Naive thymus-derived CD8-positive, alpha-beta T cell (primary cell): ENCODE data around the gene PKNOX2. TPM values are rescaled to one million over a fixed set of nuclear protein-coding genes. Genes with fewer than 3 reads are reported as not detected.

Experiments used
- ATAC-seq, 2 donors: fragments of 150-1000 bp; cut with Tn5 transposase in 1 of 2; sonication (Bioruptor Pico), chemical (Tn5 transposase) in 1 of 2; 1 replicate in 1 of 2; 2 replicates in 1 of 2; pipeline ENCODE4 v1.10.0; 2021; ENCODE audit warnings: mild to moderate bottlenecking in 2 of 2, moderate library complexity in 2 of 2
- POLR2A ChIA-PET: fragments of 350-600 bp; sonication (Branson Sonifier 250); formaldehyde crosslinking; loops from one replicate; lab custom pipeline; 2021; ENCODE audit warnings: antibody characterized with exemption; lab: Charles Lee
- DNase-seq, 10 donors: peaks; one replicate each; pipeline versions ENCODE4 v3.0.0 to v3.0.0-alpha.2; 2020 to 2022
- H3K27ac Mint-ChIP-seq, 10 donors: one replicate each; pipeline ENCODE4 v1.8.0; 2020 to 2022; ENCODE audit warnings: mild to moderate bottlenecking in 10 of 10, mixed read lengths in 10 of 10, moderate library complexity in 4 of 10, inconsistent platforms in 1 of 10
- H3K27me3 Mint-ChIP-seq, 5 donors: one replicate each; pipeline ENCODE4 v1.8.0; 2021 to 2022; ENCODE audit warnings: mixed read lengths in 5 of 5
- H3K36me3 Mint-ChIP-seq, 3 donors: one replicate each; pipeline ENCODE4 v1.8.0; 2020 to 2022; ENCODE audit warnings: mixed read lengths in 3 of 3, mild to moderate bottlenecking in 2 of 3, inconsistent platforms in 1 of 3
- H3K4me1 Mint-ChIP-seq, 4 donors: one replicate each; pipeline ENCODE4 v1.8.0; 2021 to 2022; ENCODE audit warnings: mixed read lengths in 4 of 4
- H3K4me3 Mint-ChIP-seq, 10 donors: one replicate each; pipeline ENCODE4 v1.8.0; 2020 to 2022; ENCODE audit warnings: mild to moderate bottlenecking in 10 of 10, mixed read lengths in 10 of 10, moderate library complexity in 6 of 10, inconsistent platforms in 1 of 10
- H3K9me3 Mint-ChIP-seq, 9 donors: one replicate each; pipeline ENCODE4 v1.8.0; 2020 to 2022; ENCODE audit warnings: mixed read lengths in 9 of 9, mild to moderate bottlenecking in 3 of 9, inconsistent platforms in 1 of 9, moderate library complexity in 1 of 9
- polyA plus RNA-seq, 3 donors: library from polyadenylated mRNA; unstranded; fragments of 300-500 nt; fragmentation: Illumina TruSeq; gene quantifications; one replicate each; pipeline ENCODE4 v1.2.3, GENCODE V29; 2021
- total RNA-seq, 8 experiments: library from RNA in 2 of 8; stranded (reverse) in 2 of 8; gene quantifications; one replicate each; pipeline ENCODE4 v1.2.3 and lab custom pipeline; 2021 to 2026

Gene PKNOX2
- total and polyA plus RNA-seq, 5 experiments from 2014 or later = not detected

DNA sequence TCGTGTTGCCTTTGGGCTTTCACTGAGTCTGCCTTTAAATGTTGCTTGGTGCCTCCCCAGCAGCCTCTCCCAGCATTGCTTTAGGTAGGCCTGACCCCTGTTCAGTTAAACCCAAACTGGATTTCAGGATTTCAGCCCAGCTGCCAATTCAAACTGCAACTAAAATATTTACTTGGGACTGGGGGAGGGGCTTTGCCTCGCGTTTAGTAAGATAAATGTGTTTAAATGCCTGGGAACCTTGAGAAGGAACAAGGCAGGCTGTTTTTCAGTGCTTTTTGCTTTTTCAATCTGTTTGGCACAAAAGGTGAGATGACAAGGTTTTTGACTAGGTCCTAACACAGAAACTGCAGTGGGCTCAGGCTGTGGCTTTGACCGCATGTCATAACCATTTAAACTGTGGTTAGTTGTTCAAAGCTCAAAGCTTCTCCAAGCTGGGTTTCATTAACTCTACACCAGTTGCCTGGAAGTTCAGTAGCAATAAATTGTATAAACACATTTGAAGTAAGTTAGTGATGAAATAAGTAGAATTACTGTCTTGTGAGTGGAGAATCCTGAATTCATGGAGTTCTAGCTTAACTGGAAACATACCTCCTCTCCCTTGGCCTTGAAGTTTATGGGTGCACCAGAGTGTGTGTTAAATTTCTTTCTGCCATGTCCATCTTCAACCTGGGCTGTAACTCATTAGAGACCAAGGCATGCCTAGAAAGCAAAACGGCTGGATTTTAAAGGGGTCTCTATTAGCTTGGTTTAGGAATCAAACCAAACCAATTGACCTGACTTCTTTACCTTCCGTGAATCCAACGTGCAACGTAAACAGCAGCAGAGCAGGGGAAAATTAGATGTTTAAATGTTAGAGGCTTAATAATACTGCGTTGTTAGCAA is 3.6 kb downstream of the PKNOX2 start:
- DNase-seq (no peak), ATAC-seq (no peak)
- Mint-ChIP-seq H3K27ac (no peak overlapping the region), H3K36me3 (peaks cover 0 to 8% (median 8%) of the 10 kb centered on the region in 3 donors), H3K27me3 (peaks cover 35 to 94% (median 74%) of the 10 kb centered on the region in 5 donors), H3K4me3 (peak overlapping the region in 3 of 10 donors; percentile 2 to 23 (median 22)), H3K9me3 (no peaks in the 10 kb centered on the region), H3K4me1 (peaks cover 12 to 40% (median 16%) of the 10 kb centered on the region in 4 donors)
- POLR2A ChIA-PET = no interaction called here

DNA sequence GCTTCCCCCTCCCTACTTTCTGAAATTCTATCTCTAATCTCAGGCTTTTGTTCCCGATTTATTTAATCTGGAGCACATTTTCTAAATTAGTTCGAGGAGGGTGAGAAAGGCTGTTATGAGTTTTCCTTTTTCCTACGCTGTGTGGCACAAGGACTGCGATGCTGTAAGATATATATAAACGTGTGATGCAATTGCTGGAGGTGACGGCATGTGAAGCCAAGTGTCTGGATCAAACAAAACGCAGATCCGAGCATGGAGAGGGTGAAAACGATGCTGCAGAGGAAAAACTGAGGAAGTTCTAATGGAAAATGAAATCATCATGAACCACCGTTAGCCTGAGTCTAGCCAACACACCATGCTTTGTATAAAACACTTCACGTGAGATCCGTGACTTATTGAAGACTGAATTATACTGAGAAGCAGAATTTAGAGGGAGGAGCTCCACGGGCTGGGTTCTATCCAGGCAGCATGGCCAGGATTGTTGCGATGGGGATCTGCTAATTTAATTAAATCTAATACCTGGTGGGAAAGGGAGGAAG is 4.4 kb downstream of the PKNOX2 start:
- DNase-seq (no peak), ATAC-seq (no peak)
- Mint-ChIP-seq H3K4me1 (peaks cover 12 to 36% (median 15%) of the 10 kb centered on the region in 4 donors), H3K27ac (no peak overlapping the region), H3K4me3 (peak overlapping the region in 1 of 10 donors; percentile 48), H3K9me3 (no peaks in the 10 kb centered on the region), H3K36me3 (peaks cover 0 to 8% (median 8%) of the 10 kb centered on the region in 3 donors), H3K27me3 (peaks cover 38 to 96% (median 75%) of the 10 kb centered on the region in 5 donors)
- POLR2A ChIA-PET = no interaction called here

DNA sequence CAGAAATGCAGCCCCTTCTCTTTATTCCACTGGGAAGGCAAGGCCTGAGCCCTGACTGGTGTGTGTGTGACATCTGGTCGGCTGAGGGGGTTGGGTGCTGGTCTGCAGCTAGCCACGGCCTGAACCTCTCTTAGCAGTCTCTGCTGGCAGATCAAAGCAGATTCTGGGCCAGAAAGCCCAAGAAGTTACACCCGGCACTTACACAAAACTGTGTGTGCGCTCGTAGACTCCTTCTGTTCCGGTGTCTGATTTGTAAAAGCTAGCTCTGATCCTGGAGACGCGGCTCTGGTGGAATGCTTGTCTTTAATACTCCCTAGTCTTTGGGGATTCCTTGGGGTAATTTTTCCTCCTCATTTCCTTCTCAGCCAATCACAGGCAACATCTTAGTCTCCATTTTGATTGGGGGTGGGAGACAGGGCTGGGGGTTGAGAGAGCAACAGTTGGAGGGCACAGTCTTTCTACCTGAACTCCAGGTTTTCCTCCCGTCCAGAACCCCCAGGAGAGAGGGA is 5.5 kb downstream of the PKNOX2 start:
- peaks cover 10 to 27% (median 13%) of the 10 kb centered on the region in 4 donors for H3K4me1 Mint-ChIP-seq
- no peak overlapping the region for H3K4me3 Mint-ChIP-seq
- ATAC-seq (no peak), DNase-seq (no peak)
- peaks cover 0 to 8% (median 6%) of the 10 kb centered on the region in 3 donors for H3K36me3 Mint-ChIP-seq
- POLR2A ChIA-PET = no interaction called here
- H3K9me3 Mint-ChIP-seq = no peaks in the 10 kb centered on the region
- peaks cover 37 to 98% (median 77%) of the 10 kb centered on the region in 5 donors for H3K27me3 Mint-ChIP-seq
- no peak overlapping the region for H3K27ac Mint-ChIP-seq

DNA sequence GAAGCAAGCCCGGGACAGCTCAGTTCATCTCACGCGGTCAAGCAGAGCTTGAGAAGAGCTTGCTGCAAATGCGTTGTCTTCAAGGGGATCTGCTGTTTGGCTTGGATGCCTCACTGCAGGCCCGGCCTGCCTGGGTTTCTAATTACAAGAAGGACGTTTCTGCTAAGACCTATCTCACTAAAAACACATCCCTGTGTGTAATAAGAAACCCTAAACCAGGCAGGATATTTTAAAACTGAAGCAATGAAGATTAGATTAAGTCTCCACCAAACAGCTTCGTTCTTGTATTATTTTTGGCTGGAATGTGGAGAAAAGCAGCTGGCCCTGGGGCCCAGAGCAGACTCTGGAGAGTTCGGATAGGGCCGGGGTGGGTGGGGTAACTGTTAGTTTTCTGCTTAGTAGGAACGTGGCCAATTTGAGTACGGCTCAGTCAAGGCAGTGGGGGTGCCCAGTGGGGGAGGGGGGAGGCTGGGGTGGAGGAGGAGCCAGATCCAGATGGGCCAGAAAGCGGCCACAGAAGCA is 6.0 kb downstream of the PKNOX2 start:
- no peak for DNase-seq
- Mint-ChIP-seq H3K4me1 (peaks cover 9 to 23% (median 11%) of the 10 kb centered on the region in 4 donors), H3K4me3 (no peak overlapping the region), H3K36me3 (peaks cover 0 to 8% (median 5%) of the 10 kb centered on the region in 3 donors), H3K27me3 (peaks cover 38 to 98% (median 80%) of the 10 kb centered on the region in 5 donors), H3K9me3 (no peaks in the 10 kb centered on the region), H3K27ac (no peak overlapping the region)
- no peak for ATAC-seq
- POLR2A ChIA-PET = no interaction called here

DNA sequence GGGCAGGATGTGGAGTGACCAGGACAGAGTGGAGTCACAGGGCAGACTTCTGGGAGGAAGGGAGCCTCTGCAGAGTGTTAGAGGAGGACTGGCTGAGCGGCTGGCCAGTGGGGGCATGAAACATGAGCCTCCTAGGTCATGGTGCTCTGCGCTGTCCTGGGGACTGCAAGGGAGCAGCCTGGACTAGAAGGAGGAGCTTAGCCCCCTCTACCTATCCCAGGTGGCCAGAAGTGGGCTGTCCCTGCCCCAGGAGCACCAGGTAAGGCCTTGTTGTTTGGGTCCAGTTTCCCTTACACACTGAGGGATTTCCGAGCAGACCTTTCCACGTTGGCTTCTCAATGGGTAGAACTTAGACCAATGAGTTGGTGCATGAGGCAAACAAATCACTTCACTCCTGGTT is 7.4 kb downstream of the PKNOX2 start:
- Mint-ChIP-seq H3K9me3 (no peaks in the 10 kb centered on the region), H3K36me3 (peaks cover 0 to 8% (median 0%) of the 10 kb centered on the region in 3 donors), H3K4me1 (peaks cover 0 to 9% (median 2%) of the 10 kb centered on the region in 4 donors), H3K4me3 (no peak overlapping the region), H3K27ac (no peak overlapping the region), H3K27me3 (peaks cover 38 to 100% (median 82%) of the 10 kb centered on the region in 5 donors)
- DNase-seq (no peak), ATAC-seq (no peak)
- POLR2A ChIA-PET = no interaction called here

DNA sequence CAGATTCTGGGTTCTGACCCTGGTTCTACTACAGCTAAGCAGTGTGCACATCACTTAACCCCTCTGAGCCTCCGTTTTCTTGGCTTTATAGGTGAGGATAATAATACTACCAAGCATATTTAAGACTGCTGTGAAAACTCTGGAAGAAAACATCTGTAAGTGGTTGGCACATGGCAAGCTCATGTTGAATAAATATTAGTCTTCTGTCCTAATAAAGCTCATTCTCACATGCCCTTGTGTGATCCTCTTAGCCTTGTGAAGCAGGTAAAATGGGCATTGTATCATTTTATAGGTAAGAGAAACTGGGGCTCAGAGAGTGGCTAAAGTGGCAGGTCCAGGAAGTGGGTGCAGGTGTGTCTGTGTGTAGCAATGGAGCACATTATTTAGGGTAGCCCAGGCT is 8.5 kb downstream of the PKNOX2 start:
- DNase-seq = no peak
- POLR2A ChIA-PET = interaction anchor here (0.5 kb wide), 1 partner anchor 309 kb away, joined by 3 read pairs; no protein-coding TSS in a partner anchor
- H3K27me3 Mint-ChIP-seq = peaks cover 36 to 100% (median 82%) of the 10 kb centered on the region in 5 donors
- H3K9me3 Mint-ChIP-seq = no peaks in the 10 kb centered on the region
- no peak overlapping the region for H3K27ac Mint-ChIP-seq
- ATAC-seq = no peak
- H3K36me3 Mint-ChIP-seq = peaks cover 0 to 8% (median 0%) of the 10 kb centered on the region in 3 donors
- H3K4me1 Mint-ChIP-seq = peaks cover 0 to 3% (median 0%) of the 10 kb centered on the region in 4 donors
- no peak overlapping the region for H3K4me3 Mint-ChIP-seq

DNA sequence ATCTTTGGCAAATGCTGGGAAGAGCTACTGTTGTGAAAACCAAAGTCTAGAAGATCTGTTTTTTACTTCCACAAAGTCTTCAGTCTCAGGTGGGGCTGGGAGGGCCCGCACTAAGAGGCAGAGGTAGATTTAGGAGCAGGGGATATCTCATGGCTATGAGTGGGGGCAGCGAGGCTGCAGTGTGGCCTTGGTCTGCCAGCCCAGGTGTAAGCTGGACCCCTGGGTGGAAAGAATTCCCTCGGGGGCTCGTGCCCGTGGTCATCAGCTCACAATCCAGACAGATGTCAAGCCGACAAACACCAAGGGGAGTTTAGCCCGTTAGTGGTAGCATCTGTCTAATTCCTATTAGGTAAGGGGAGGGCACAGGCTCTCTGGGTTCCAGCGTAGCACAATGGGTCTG is 9.0 kb downstream of the PKNOX2 start:
- DNase-seq (no peak), ATAC-seq (no peak)
- Mint-ChIP-seq H3K36me3 (peaks cover 0 to 8% (median 0%) of the 10 kb centered on the region in 3 donors), H3K27me3 (peaks cover 31 to 100% (median 77%) of the 10 kb centered on the region in 5 donors), H3K4me3 (no peak overlapping the region), H3K4me1 (peaks cover 0 to 3% (median 0%) of the 10 kb centered on the region in 4 donors), H3K9me3 (no peaks in the 10 kb centered on the region), H3K27ac (no peak overlapping the region)
- POLR2A ChIA-PET = no interaction called here

DNA sequence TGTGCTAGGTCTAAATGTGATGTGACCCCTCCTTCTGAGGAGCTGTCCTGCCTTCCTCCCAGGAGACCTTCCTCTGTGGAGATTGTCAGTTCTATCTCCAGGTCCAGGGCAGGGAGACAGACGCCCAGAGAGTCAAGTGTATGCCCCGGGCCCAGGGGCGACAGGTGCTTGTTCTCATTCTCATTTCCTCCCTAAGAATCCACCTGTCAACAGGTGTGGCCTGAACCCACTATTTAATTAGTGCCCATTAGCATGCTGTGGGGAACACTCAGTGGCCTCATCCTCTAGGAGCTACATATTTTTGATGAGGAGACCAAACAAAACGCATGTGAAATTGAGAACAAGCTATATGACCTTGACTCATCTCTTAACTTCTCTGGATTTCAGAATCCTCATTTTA is 9.5 kb downstream of the PKNOX2 start:
- Mint-ChIP-seq H3K36me3 (peaks cover 0 to 6% (median 0%) of the 10 kb centered on the region in 3 donors), H3K9me3 (no peaks in the 10 kb centered on the region), H3K27ac (peak overlapping the region in 1 of 10 donors; percentile 34), H3K27me3 (peaks cover 28 to 100% (median 74%) of the 10 kb centered on the region in 5 donors), H3K4me1 (peaks cover 0 to 3% (median 0%) of the 10 kb centered on the region in 4 donors), H3K4me3 (no peak overlapping the region)
- DNase-seq = no peak
- POLR2A ChIA-PET = no interaction called here
- no peak for ATAC-seq

DNA sequence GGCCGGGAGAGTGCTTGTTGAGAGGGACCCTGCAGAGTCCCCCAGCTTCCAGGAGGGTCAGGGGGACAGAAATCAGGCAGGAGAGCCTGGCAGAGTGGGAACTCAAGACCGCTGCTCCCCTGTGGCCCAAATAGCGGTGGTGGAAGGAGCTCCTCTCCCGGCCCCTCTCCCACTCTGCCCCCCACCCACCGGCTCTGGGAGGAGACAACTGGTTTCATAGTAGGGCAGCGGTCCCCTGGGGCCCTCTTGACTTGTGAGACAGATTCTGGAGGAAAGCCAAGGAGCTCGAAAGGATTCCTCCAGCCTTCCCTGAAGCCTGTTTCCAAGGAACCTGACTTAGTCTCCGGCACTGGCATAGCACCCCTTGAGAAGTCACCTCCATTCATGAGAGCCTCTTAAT is 10.1 kb downstream of the PKNOX2 start:
- Mint-ChIP-seq H3K27me3 (peaks cover 24 to 100% (median 70%) of the 10 kb centered on the region in 5 donors), H3K36me3 (peaks cover 0 to under 1% (median 0%) of the 10 kb centered on the region in 3 donors), H3K27ac (no peak overlapping the region), H3K4me1 (peaks cover 0 to 3% (median 0%) of the 10 kb centered on the region in 4 donors), H3K4me3 (no peak overlapping the region), H3K9me3 (no peaks in the 10 kb centered on the region)
- no peak for DNase-seq
- no peak for ATAC-seq
- POLR2A ChIA-PET = no interaction called here

DNA sequence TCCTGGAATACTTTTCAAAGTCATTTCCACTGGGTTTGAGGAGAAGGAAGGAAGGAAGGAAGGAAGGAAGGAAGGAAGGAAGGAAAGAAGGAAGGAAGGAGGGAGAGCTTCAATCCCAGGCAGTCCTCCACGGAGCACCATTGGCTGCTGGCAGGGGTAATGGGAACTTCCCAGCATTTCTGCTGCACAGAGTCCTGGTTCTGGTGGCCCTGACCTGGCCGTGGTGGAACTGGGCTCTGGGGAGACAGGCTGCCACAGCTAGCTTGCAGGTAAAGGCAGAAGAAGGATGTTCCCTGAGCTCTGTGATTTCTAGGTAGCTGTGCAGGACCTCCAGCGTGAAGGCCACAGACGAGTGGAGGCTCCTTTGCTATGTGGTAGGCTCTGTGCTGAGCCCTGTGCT is 10.6 kb downstream of the PKNOX2 start:
- ATAC-seq = no peak
- DNase-seq = no peak
- POLR2A ChIA-PET = no interaction called here
- H3K36me3 Mint-ChIP-seq = no peaks in the 10 kb centered on the region
- H3K4me3 Mint-ChIP-seq = no peak overlapping the region
- no peaks in the 10 kb centered on the region for H3K9me3 Mint-ChIP-seq
- peaks cover 20 to 100% (median 70%) of the 10 kb centered on the region in 5 donors for H3K27me3 Mint-ChIP-seq
- no peak overlapping the region for H3K27ac Mint-ChIP-seq
- peaks cover 0 to 3% (median 0%) of the 10 kb centered on the region in 4 donors for H3K4me1 Mint-ChIP-seq

DNA sequence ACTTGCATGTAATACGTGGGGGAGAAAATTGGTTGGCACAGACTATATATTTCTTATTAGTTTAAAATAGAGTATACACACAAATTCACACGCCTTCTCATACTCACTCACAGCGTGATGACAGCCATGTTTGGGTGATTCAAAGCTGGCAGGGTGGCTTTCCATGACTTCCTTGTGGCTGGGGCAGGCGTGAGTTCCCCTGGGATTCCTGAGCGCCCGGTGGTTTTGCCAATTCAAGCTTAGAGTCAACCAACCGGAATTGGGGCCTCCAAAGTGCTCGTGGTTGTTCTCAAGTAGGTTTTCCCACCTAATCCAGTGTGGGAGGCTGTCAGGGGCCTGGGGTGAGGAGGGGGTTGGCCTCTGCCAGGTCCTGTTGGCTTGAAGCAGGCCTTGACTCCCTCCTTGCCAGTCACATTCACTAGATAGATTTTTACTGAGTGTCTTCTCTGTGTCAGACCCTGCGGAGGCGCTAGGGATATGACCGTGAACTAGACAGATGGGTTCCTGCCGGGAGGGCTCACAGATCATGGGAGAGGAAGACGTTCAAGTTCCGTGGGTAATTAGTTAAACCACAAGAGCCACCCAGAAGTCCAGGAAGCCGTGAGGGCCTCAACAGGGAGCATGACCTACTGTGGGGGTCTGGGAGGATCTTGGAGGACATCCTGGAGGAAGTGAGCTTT is 11.5 kb downstream of the PKNOX2 start:
- H3K9me3 Mint-ChIP-seq = no peaks in the 10 kb centered on the region
- peaks cover 18 to 100% (median 65%) of the 10 kb centered on the region in 5 donors for H3K27me3 Mint-ChIP-seq
- no peak overlapping the region for H3K4me3 Mint-ChIP-seq
- ATAC-seq (no peak), DNase-seq (no peak)
- H3K36me3 Mint-ChIP-seq = no peaks in the 10 kb centered on the region
- H3K27ac Mint-ChIP-seq = peak overlapping the region in 1 of 10 donors; percentile 26
- peaks cover 0 to 3% (median 0%) of the 10 kb centered on the region in 4 donors for H3K4me1 Mint-ChIP-seq
- POLR2A ChIA-PET = interaction anchor here (0.5 kb wide), 1 partner anchor 876 kb away, joined by 3 read pairs; no protein-coding TSS in a partner anchor

DNA sequence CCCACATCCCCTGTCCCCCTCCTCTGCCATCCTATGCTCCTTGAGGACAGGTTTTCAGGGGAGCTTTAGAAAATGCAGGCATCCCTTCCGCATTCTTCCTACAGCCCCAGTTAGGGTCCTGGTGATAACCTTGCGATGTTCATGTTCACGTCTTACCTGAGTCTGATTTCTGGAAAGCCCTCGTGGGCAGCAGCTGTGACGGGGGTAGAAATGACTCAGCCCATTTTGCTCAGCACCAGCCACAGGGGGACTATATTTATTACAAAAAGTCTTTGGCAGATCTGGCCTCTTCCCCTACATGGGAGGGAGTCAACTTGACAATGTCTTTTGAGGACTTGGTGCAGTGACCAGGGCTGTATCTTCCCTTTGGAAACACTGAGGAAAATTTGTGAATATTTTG is 12.3 kb downstream of the PKNOX2 start:
- Mint-ChIP-seq H3K36me3 (no peaks in the 10 kb centered on the region), H3K4me3 (no peak overlapping the region), H3K9me3 (no peaks in the 10 kb centered on the region), H3K4me1 (peaks cover 0 to 3% (median 0%) of the 10 kb centered on the region in 4 donors), H3K27me3 (peaks cover 23 to 100% (median 61%) of the 10 kb centered on the region in 5 donors), H3K27ac (no peak overlapping the region)
- ATAC-seq (no peak), DNase-seq (no peak)
- POLR2A ChIA-PET = no interaction called here
